Gastroesophageal sphincter (tissue), 3 donors: ENCODE data around the gene KLHL30.

Source experiments
- CTCF ChIP-seq, 4 experiments: fragments of 200-600 bp in 2 of 4; fragments of 450-650 bp in 2 of 4; sonication (generic) in 1 of 4; IDR thresholded peaks; one replicate each; pipeline ENCODE4 v1.5.1; 2017 to 2019; ENCODE audit warnings: antibody characterized with exemption in 4 of 4, mild to moderate bottlenecking in 2 of 4, moderate library complexity in 2 of 4
- EP300 ChIP-seq: sonication (generic); formaldehyde crosslinking; IDR thresholded peaks from one replicate; pipeline ENCODE4 v1.6.1; 2017; ENCODE audit warnings: antibody characterized with exemption, mild to moderate bottlenecking
- POLR2A ChIP-seq, 2 donors: fragments of 450-650 bp; IDR thresholded peaks; one replicate each; pipeline ENCODE4 v1.6.1; 2017; ENCODE audit warnings: antibody characterized with exemption in 2 of 2, mild to moderate bottlenecking in 2 of 2, moderate library complexity in 1 of 2
- POLR2AphosphoS5 ChIP-seq: sonication (generic); formaldehyde crosslinking; IDR thresholded peaks from one replicate; pipeline ENCODE4 v1.6.1; 2017; ENCODE audit warnings: antibody characterized with exemption

- TF ChIP-seq POLR2A (IDR thresholded peaks at IDR 0.05): no peak
- TF ChIP-seq CTCF (IDR thresholded peaks at IDR 0.05): no peak
- no peak for TF ChIP-seq EP300
- no peak for TF ChIP-seq POLR2AphosphoS5
Observed at GRCh38 chr2:238114851-238115660, 23.4 kb upstream of the KLHL30 start.
